H1 (cell line): ENCODE data around the gene BTBD16. TPM values are rescaled to one million over a fixed set of nuclear protein-coding genes. Genes with fewer than 3 reads are reported as not detected.

Source experiments
- CTCF ChIA-PET: fragments of 300-600 bp; sonication (Branson Sonifier 250); formaldehyde crosslinking; loops from one replicate; lab custom pipeline; 2021; ENCODE audit not compliant: partially characterized antibody; lab: Charles Lee
- POLR2A ChIA-PET: fragments of 300-600 bp; sonication (Branson Sonifier 250); formaldehyde crosslinking; loops from one replicate; lab custom pipeline; 2021; ENCODE audit warnings: inconsistent platforms; ENCODE audit not compliant: partially characterized antibody; lab: Charles Lee
- DNase-seq, 2 experiments: peaks; one replicate each; pipeline versions ENCODE4 v3.0.0 to v3.0.0-alpha.2; 2010 to 2022; ENCODE audit warnings: low spot score in 2 of 2, low read depth in 1 of 2, mixed read lengths in 1 of 2
- FAIRE-seq: peaks from 2 replicates; lab custom pipeline; 2011; peaks lifted over from hg19 to GRCh38; lab: Jason Lieb, UNC
- H2AFZ ChIP-seq: 2 replicates; pipeline ENCODE4 v1.8.1; 2012; ENCODE audit warnings: low read length, inconsistent platforms
- H2AK5ac ChIP-seq: 2 replicates; pipeline ENCODE4 v1.6.1; 2013; ENCODE audit warnings: low read depth, low read length
- H2BK120ac ChIP-seq: replicated peaks from 2 replicates; pipeline ENCODE3; 2013; ENCODE audit warnings: low read depth, low read length, inconsistent platforms
- H2BK12ac ChIP-seq: 2 replicates; pipeline ENCODE4 v1.6.1; 2013; ENCODE audit warnings: low read depth, low read length
- H2BK15ac ChIP-seq: 2 replicates; pipeline ENCODE4 v1.6.1; 2013; ENCODE audit warnings: low read length
- H2BK20ac ChIP-seq: 2 replicates; pipeline ENCODE4 v1.6.1; 2013; ENCODE audit warnings: low read length
- H2BK5ac ChIP-seq: 2 replicates; pipeline ENCODE4 v1.6.1; 2013; ENCODE audit warnings: low read depth, low read length
- H3K14ac ChIP-seq: 2 replicates; pipeline ENCODE4 v1.6.1; 2013; ENCODE audit warnings: inconsistent platforms; ENCODE audit not compliant: insufficient read length
- H3K18ac ChIP-seq: 2 replicates; pipeline ENCODE4 v1.6.1; 2013; ENCODE audit warnings: low read length; ENCODE audit errors: extremely low read depth
- H3K23ac ChIP-seq: 2 replicates; pipeline ENCODE4 v1.6.1; 2013; ENCODE audit warnings: inconsistent platforms; ENCODE audit not compliant: insufficient read length
- H3K23me2 ChIP-seq: 2 replicates; pipeline ENCODE4 v1.6.1; 2013; ENCODE audit warnings: low read depth, low read length
- H3K27ac ChIP-seq: 2 replicates; pipeline ENCODE4 v1.6.1; 2011; ENCODE audit warnings: low read depth, low read length, inconsistent platforms
- H3K27me3 ChIP-seq, 4 experiments: replicated peaks in 1 of 4; 1 replicate in 1 of 4; 2 replicates in 3 of 4; pipeline versions ENCODE4 v1.6.1 to v1.8.1; 2011 to 2013; ENCODE audit warnings: low read length in 3 of 4, mild to moderate bottlenecking in 3 of 4, inconsistent platforms in 2 of 4, mixed read lengths in 2 of 4, moderate library complexity in 1 of 4; ENCODE audit not compliant: control insufficient read depth in 3 of 4, insufficient read depth in 3 of 4; ENCODE audit errors: extremely low read depth in 1 of 4
- H3K36me3 ChIP-seq, 4 experiments: 2 replicates each; pipeline versions ENCODE4 v1.6.1 to v1.8.1; 2011 to 2013; ENCODE audit warnings: mild to moderate bottlenecking in 4 of 4, low read length in 3 of 4, moderate library complexity in 2 of 4, control low read depth in 1 of 4, inconsistent platforms in 1 of 4; ENCODE audit not compliant: insufficient read depth in 4 of 4, control insufficient read depth in 2 of 4
- H3K4ac ChIP-seq: replicated peaks from 2 replicates; pipeline ENCODE3; 2013; ENCODE audit warnings: low read length, low read depth, mixed read lengths, inconsistent platforms; ENCODE audit not compliant: insufficient read length
- H3K4me1 ChIP-seq, 4 experiments: replicated peaks in 1 of 4; 1 replicate in 1 of 4; 2 replicates in 3 of 4; pipeline versions ENCODE4 v1.6.1 to v1.8.1; 2011 to 2013; ENCODE audit warnings: low read length in 3 of 4, inconsistent platforms in 2 of 4, mixed read lengths in 1 of 4; ENCODE audit not compliant: insufficient read depth in 4 of 4, control insufficient read depth in 3 of 4
- H3K4me2 ChIP-seq, 2 experiments: 2 replicates each; pipeline versions ENCODE4 v1.6.1 to v1.8.1; 2011 to 2013; ENCODE audit warnings: low read depth in 2 of 2, low read length in 2 of 2, control low read depth in 1 of 2, inconsistent platforms in 1 of 2, mild to moderate bottlenecking in 1 of 2; ENCODE audit not compliant: insufficient read depth in 1 of 2
- H3K4me3 ChIP-seq, 4 experiments: fragments of 200-600, 300-600 bp in 1 of 4; sonication (generic), shearing (Covaris generic), sonication (Bioruptor Twin) in 1 of 4; 2 replicates each; pipeline versions ENCODE4 v1.5.1 to v1.8.1; 2011 to 2016; ENCODE audit warnings: low read length in 4 of 4, low read depth in 3 of 4, control low read depth in 2 of 4, inconsistent platforms in 2 of 4, mild to moderate bottlenecking in 2 of 4, mixed read lengths in 1 of 4, moderate library complexity in 1 of 4; ENCODE audit not compliant: insufficient read depth in 2 of 4; ENCODE audit errors: extremely low read depth in 1 of 4
- H3K56ac ChIP-seq: replicated peaks from 2 replicates; pipeline ENCODE3; 2013; ENCODE audit warnings: low read depth, mild to moderate bottlenecking, mixed read lengths, low read length, inconsistent platforms; ENCODE audit not compliant: insufficient read length
- H3K79me1 ChIP-seq: 2 replicates; pipeline ENCODE4 v1.6.1; 2013; ENCODE audit warnings: low read depth, low read length, control low read depth
- H3K79me2 ChIP-seq, 2 experiments: 2 replicates each; pipeline versions ENCODE4 v1.6.1 to v1.8.1; 2012 to 2013; ENCODE audit warnings: low read length in 2 of 2, mild to moderate bottlenecking in 2 of 2, inconsistent platforms in 1 of 2; ENCODE audit not compliant: insufficient read depth in 2 of 2, control insufficient read depth in 1 of 2
- H3K9ac ChIP-seq, 4 experiments: replicated peaks in 1 of 4; 1 replicate in 1 of 4; 2 replicates in 3 of 4; pipeline versions ENCODE4 v1.6.1 to v1.8.1; 2011 to 2013; ENCODE audit warnings: low read depth in 3 of 4, low read length in 3 of 4, control low read depth in 2 of 4, mild to moderate bottlenecking in 2 of 4, moderate library complexity in 2 of 4, inconsistent platforms in 1 of 4; ENCODE audit errors: extremely low read depth in 1 of 4
- H3K9me3 ChIP-seq, 2 experiments: 2 replicates each; pipeline versions ENCODE4 v1.6.1 to v1.8.1; 2012 to 2013; ENCODE audit warnings: mild to moderate bottlenecking in 2 of 2, moderate library complexity in 2 of 2, control low read depth in 1 of 2, inconsistent platforms in 1 of 2, low read depth in 1 of 2, low read length in 1 of 2, mixed read lengths in 1 of 2; ENCODE audit not compliant: insufficient read depth in 2 of 2
- H4K20me1 ChIP-seq, 2 experiments: replicated peaks in 1 of 2; 2 replicates each; pipeline versions ENCODE3 to v1.8.1; 2011 to 2013; ENCODE audit warnings: inconsistent platforms in 2 of 2, low read length in 2 of 2, mild to moderate bottlenecking in 1 of 2; ENCODE audit not compliant: insufficient read depth in 2 of 2, control insufficient read depth in 1 of 2
- H4K5ac ChIP-seq: 2 replicates; pipeline ENCODE4 v1.6.1; 2013; ENCODE audit warnings: low read length, low read depth, mixed read lengths, inconsistent platforms; ENCODE audit not compliant: insufficient read length
- H4K8ac ChIP-seq: 2 replicates; pipeline ENCODE4 v1.8.0; 2013; ENCODE audit warnings: mild to moderate bottlenecking, moderate library complexity, low read length, inconsistent platforms; ENCODE audit not compliant: insufficient read depth; ENCODE audit errors: extremely low read depth
- H4K91ac ChIP-seq: replicated peaks from 2 replicates; pipeline ENCODE3; 2013; ENCODE audit warnings: low read length, mixed read lengths, inconsistent platforms; ENCODE audit not compliant: insufficient read length
- BACH1 ChIP-seq: IDR thresholded peaks from 2 replicates; pipeline ENCODE4 v1.6.1; 2012; ENCODE audit warnings: low read length, improper control_type of control experiment
- KDM4A ChIP-seq: IDR thresholded peaks from one replicate; pipeline ENCODE4 v1.7.1; 2012; ENCODE audit warnings: low read depth, mild to moderate bottlenecking, moderate library complexity, low read length, inconsistent platforms; ENCODE audit not compliant: severe bottlenecking
- RXRA ChIP-seq: IDR thresholded peaks from 2 replicates; pipeline ENCODE4 v1.6.1; 2011; ENCODE audit warnings: low read depth, mild to moderate bottlenecking, low read length, moderate library complexity; ENCODE audit not compliant: insufficient read depth
- SIN3A ChIP-seq, 2 experiments: IDR thresholded peaks in 1 of 2; conservative IDR thresholded peaks in 1 of 2; 2 replicates each; pipeline ENCODE4 v1.6.1; 2011 to 2012; ENCODE audit warnings: low read length in 2 of 2, improper control_type of control experiment in 1 of 2, low read depth in 1 of 2, mild to moderate bottlenecking in 1 of 2
- WGBS, 2 experiments: shearing (Covaris generic) in 1 of 2; methylation state at CpG; one replicate each; pipeline versions ENCODE4 v1.1.6 to v1.1.7; 2013 to 2015; ENCODE audit warnings: low lambda C conversion rate in 2 of 2, mixed read lengths in 2 of 2, inconsistent platforms in 1 of 2, low coverage in 1 of 2, missing lambda C conversion rate in 1 of 2; ENCODE audit not compliant: insufficient replicate concordance in 2 of 2, insufficient coverage in 1 of 2, insufficient read length in 1 of 2; ENCODE audit errors: extremely low coverage in 1 of 2, missing lambda C conversion rate in 1 of 2; 5-methylcytosine and 5-hydroxymethylcytosine counted together
- polyA plus RNA-seq, 7 experiments: library from polyadenylated mRNA; depleted of rRNA in 3 of 7; stranded (reverse) in 5 of 7; unstranded in 2 of 7; fragments of >200 nt in 5 of 7; fragments of 200-250 nt in 2 of 7; gene quantifications; 1 replicate in 5 of 7; 2 replicates in 1 of 7; 4 replicates in 1 of 7; pipeline versions ENCODE4 v1.2.1 to v1.2.3, GENCODE V29; 2011 to 2013; ENCODE audit warnings: missing spikeins in 2 of 7, mixed read lengths in 2 of 7
- total RNA-seq: library from RNA; stranded (reverse); fragmentation: NEBNext Ultra II Directional; extraction: Animal tissue kit (Norgen Biotek cat#: 25700); gene quantifications from 2 replicates; pipeline ENCODE4 v1.2.1, GENCODE V29; 2021
- TF ChIP-seq, protein P1 (sequence below), 3 experiments: IDR thresholded peaks; 1 replicate in 2 of 3; 2 replicates in 1 of 3; pipeline versions ENCODE4 v1.5.1 to v1.6.1; 2011; ENCODE audit warnings: low read length in 3 of 3, mild to moderate bottlenecking in 3 of 3, inconsistent platforms in 2 of 3, low read depth in 1 of 3, moderate library complexity in 1 of 3; ENCODE audit not compliant: insufficient read depth in 1 of 3; ENCODE audit errors: control extremely low read depth in 1 of 3

The BTBD16 gene
- total and polyA plus RNA-seq, 2 of the 8 experiments (the other 6 are each of a cell fraction or from before 2014, with no cell fraction given): 0.05 TPM; not detected in 1

DNA sequence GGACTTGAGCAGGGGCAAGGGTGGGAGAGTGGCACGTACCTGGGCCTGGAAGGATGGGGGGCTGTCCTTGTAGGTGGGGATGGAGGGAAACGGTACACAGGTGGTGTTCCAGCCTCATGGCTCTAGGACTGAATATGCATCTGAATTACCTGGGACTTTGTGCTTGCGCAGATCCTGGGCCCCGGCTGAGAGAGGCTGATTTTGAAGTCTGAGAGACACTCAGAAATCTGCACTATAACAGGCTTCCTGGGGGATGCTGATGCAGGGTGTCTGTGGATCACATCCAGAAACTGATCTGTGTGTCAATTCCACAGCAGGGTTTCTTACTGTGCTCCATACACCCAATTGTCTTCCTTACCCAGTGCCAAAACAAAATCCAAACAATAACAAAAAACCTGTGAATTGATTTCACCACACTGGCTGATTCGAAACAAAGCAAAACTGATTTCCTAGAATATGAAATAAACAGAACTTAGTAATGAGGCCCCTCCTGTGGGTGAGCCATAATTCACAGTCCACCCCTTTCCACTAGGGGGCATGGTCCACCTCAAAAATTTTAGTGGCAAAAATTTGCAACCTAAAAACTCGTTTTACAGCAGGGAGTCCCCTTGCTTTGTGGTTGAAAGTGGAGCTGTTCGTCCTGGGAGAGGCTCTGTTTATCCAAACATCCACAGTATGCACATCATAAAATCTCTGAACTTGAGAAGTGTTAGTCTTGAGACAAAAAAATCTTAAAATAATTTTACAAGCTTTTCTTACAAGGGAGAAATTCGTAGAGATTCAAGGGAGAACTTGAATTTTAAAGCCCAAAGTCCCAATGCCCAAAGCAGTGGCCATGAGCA is 71.4 kb downstream of the BTBD16 start:
- Histone ChIP-seq H2AK5ac (0 out of 2 replicates have a peak overlapping the region, but pooled peaks have one; percentile 32), H3K4ac (no peak overlapping the region), H3K4me3 (no peak overlapping the region), H3K4me1 (peaks cover 2 to 11% (median 8%) of the 10 kb centered on the region in 4 experiments; a peak in 6 of 7 replicates), H4K8ac (0 out of 2 replicates have a peak overlapping the region, but pooled peaks have one; percentile 7), H4K5ac (peak overlapping the region; percentile 34), H4K91ac (peak overlapping the region; percentile 58), H3K79me1 (no peaks in the 10 kb centered on the region), H3K27me3 (no peaks in the 10 kb centered on the region), H2BK15ac (no peak overlapping the region; the same call in 1 of the 2 replicates), H3K79me2 (no peaks in the 10 kb centered on the region), H2BK12ac (peak overlapping the region; percentile 60; the same call in 1 of the 2 replicates), H3K23ac (no peak overlapping the region), H3K18ac (no peak overlapping the region; the same call in 1 of the 2 replicates), H3K23me2 (no peaks in the 10 kb centered on the region), H3K56ac (no peak overlapping the region), H2BK20ac (peak overlapping the region; percentile 72; the same call in 1 of the 2 replicates), H4K20me1 (no peaks in the 10 kb centered on the region), H3K4me2 (peak overlapping the region in 1 of 2 experiments; percentile 10; a peak in 1 of 4 replicates), H3K9me3 (peaks cover 14 to 18% of the 10 kb centered on the region in 2 experiments), H2AFZ (no peak overlapping the region), H3K27ac (no peak overlapping the region), H3K14ac (no peak overlapping the region), H2BK120ac (peak overlapping the region; percentile 73), H2BK5ac (peak overlapping the region; percentile 71), H3K36me3 (no peaks in the 10 kb centered on the region), H3K9ac (no peak overlapping the region)
- WGBS, 2 experiments: 22% methylated on average over 8 of the region's 8 CpGs; no CpG with 5 or more reads in 1 of the 2 experiments
- POLR2A ChIA-PET: interaction anchor here (0.9 kb wide), 1 partner anchor 32 kb away, joined by 3 read pairs; the partner anchor contains the start of gene PLEKHA1
- CTCF ChIA-PET: interaction anchor here (0.6 to 4.4 kb wide), 23 partner anchors 10 to 306 kb away, joined by 3 to 32 read pairs (median 4); partner anchors contain the start of gene PLEKHA1
- FAIRE-seq: peak; percentile 72
- peak; percentile 21 to 55 for DNase-seq
- TF ChIP-seq BACH1 (peak; percentile 50), RXRA (no peak), SIN3A (conservative IDR thresholded peaks at IDR 0.05 in 1 of 2, IDR thresholded peaks at IDR 0.05 in 1 of 2; ENCODE audit: low read depth in 1 of 2, low read length in 2 of 2) (no peak), KDM4A (no peak)
- TF ChIP-seq, protein P1, sequence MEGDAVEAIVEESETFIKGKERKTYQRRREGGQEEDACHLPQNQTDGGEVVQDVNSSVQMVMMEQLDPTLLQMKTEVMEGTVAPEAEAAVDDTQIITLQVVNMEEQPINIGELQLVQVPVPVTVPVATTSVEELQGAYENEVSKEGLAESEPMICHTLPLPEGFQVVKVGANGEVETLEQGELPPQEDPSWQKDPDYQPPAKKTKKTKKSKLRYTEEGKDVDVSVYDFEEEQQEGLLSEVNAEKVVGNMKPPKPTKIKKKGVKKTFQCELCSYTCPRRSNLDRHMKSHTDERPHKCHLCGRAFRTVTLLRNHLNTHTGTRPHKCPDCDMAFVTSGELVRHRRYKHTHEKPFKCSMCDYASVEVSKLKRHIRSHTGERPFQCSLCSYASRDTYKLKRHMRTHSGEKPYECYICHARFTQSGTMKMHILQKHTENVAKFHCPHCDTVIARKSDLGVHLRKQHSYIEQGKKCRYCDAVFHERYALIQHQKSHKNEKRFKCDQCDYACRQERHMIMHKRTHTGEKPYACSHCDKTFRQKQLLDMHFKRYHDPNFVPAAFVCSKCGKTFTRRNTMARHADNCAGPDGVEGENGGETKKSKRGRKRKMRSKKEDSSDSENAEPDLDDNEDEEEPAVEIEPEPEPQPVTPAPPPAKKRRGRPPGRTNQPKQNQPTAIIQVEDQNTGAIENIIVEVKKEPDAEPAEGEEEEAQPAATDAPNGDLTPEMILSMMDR (IDR thresholded peaks at IDR 0.05; ENCODE audit: control extremely low read depth in 1 of 3, insufficient read depth in 1 of 3, low read depth in 1 of 3, low read length in 3 of 3): peak; percentile 36 to 62 (median 57)
